ENCODE data around the gene CMTM2. TPM values are rescaled to one million over a fixed set of nuclear protein-coding genes. Genes with fewer than 3 reads are reported as not detected.
A peak's percentile ranks its signal among the peaks of the same experiment; 100 is the strongest.

The CMTM2 gene
- total and polyA plus RNA-seq, 2 donors, result 0.94 to 1.3 TPM

DNA sequence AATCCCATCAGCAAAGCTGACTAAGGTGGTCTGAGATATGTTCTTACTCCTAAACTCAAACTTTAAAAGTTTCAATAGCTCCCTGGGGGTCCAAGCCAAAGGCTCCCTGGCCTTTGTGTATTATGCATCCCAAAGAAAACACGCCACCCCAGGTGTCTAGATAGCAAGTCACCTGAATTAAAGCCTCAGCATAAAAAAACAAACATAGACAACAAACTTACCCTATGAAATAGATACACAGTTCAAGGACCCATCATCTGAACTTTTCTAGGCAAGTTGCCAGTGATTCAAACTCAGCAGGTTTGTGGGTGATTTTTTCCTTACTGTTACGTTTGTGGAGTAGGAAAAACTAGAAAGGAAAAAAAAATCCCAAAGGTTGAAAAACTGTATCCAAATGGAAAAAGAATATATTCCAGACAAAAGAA, 37.8 kb downstream of the CMTM2 start:
- H3K9me3 ChIP-seq (ENCODE audit: control insufficient read depth in 2 of 2, insufficient read depth in 1 of 2, low read length in 1 of 2), result peaks cover 0 to 1% of the 10 kb centered on the region in 2 donors
- H3K4me1 ChIP-seq (ENCODE audit: control insufficient read depth in 2 of 2, insufficient read depth in 2 of 2, low read length in 2 of 2), result peaks cover 0 to 7% of the 10 kb centered on the region in 2 donors
- no peak for DNase-seq (ENCODE audit: low read depth in 6 of 9, low spot score in 9 of 9)
- H3K4me3 ChIP-seq (ENCODE audit: low read length in 2 of 2), result no peak overlapping the region
- H3K36me3 ChIP-seq (ENCODE audit: control insufficient read depth in 2 of 2, insufficient read depth in 2 of 2, low read length in 1 of 2), result peaks cover 21 to 25% of the 10 kb centered on the region in 2 donors
- H3K27me3 ChIP-seq (ENCODE audit: control insufficient read depth in 2 of 2, insufficient read depth in 1 of 2, low read length in 1 of 2), result no peaks in the 10 kb centered on the region
- 88% methylated on average over 2 of the region's 2 CpGs for WGBS
- H3K27ac ChIP-seq (ENCODE audit: low read depth in 1 of 2, low read length in 1 of 2), result no peak overlapping the region

- H3K4me1 ChIP-seq (ENCODE audit: control insufficient read depth in 2 of 2, insufficient read depth in 2 of 2, low read length in 2 of 2), result peaks cover 0 to 7% of the 10 kb centered on the region in 2 donors
- WGBS, result 89% methylated on average over 7 of the region's 7 CpGs
- DNase-seq (ENCODE audit: low read depth in 6 of 9, low spot score in 9 of 9), result no peak
- peaks cover 0 to 1% of the 10 kb centered on the region in 2 donors for H3K9me3 ChIP-seq (ENCODE audit: control insufficient read depth in 2 of 2, insufficient read depth in 1 of 2, low read length in 1 of 2)
- no peak overlapping the region for H3K4me3 ChIP-seq (ENCODE audit: low read length in 2 of 2)
- H3K27me3 ChIP-seq (ENCODE audit: control insufficient read depth in 2 of 2, insufficient read depth in 1 of 2, low read length in 1 of 2), result no peaks in the 10 kb centered on the region
- peaks cover 14 to 18% of the 10 kb centered on the region in 2 donors for H3K36me3 ChIP-seq (ENCODE audit: control insufficient read depth in 2 of 2, insufficient read depth in 2 of 2, low read length in 1 of 2)
- no peak overlapping the region for H3K27ac ChIP-seq (ENCODE audit: low read depth in 1 of 2, low read length in 1 of 2)
Measured at GRCh38 chr16:66617728-66618127, 38.5 kb downstream of the CMTM2 start.

DNA sequence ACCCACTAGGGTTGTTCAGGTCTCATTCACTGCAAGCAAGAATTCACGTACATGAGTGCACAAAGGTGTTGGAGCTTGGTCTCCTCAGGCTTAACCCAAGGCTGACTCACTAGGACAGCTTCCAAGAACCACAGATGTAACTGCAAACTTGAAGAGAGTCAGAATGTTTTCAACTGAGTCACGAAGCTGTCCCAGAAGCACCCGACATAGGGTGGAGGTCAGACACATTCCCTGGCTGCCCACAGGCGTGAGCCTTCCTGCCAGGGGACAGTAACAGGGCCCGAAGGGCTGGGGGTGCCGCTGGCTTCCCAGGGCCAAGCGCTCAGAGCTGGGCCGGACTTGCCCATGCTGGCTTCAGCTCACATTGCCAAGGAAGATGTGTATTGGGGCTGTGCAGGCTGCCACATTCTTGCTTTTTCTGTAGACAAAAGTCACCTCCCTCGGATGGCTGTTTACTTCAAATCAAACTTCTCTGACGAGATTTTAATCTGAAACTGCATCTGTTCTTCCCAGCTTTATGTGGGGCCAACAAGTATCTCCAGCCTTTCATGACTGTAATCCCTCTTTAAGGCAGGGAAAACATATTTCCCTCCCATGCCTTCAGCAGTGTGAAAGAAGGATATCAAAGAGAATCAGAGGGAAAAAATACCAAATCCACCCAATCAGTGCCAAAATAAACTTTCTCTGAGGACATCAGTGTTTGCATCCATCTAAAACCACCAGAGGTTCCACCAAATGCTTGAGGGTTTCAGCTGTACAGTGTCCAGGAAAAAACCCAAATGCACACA, 39.5 kb downstream of the CMTM2 start:
- no peaks in the 10 kb centered on the region for H3K27me3 ChIP-seq (ENCODE audit: control insufficient read depth in 2 of 2, insufficient read depth in 1 of 2, low read length in 1 of 2)
- H3K27ac ChIP-seq (ENCODE audit: low read depth in 1 of 2, low read length in 1 of 2), result peak overlapping the region in 1 of 2 donors; percentile 3
- H3K9me3 ChIP-seq (ENCODE audit: control insufficient read depth in 2 of 2, insufficient read depth in 1 of 2, low read length in 1 of 2), result no peaks in the 10 kb centered on the region
- peaks cover 7 to 9% of the 10 kb centered on the region in 2 donors for H3K36me3 ChIP-seq (ENCODE audit: control insufficient read depth in 2 of 2, insufficient read depth in 2 of 2, low read length in 1 of 2)
- no peak for DNase-seq (ENCODE audit: low read depth in 6 of 9, low spot score in 9 of 9)
- H3K4me1 ChIP-seq (ENCODE audit: control insufficient read depth in 2 of 2, insufficient read depth in 2 of 2, low read length in 2 of 2), result peaks cover 0 to 13% of the 10 kb centered on the region in 2 donors
- 92% methylated on average over 10 of the region's 10 CpGs for WGBS
- no peak overlapping the region for H3K4me3 ChIP-seq (ENCODE audit: low read length in 2 of 2)

GRCh38 chr16:66619534-66620428, 40.5 kb downstream of the CMTM2 start:
- Histone ChIP-seq H3K36me3 (ENCODE audit: control insufficient read depth in 2 of 2, insufficient read depth in 2 of 2, low read length in 1 of 2) (peaks cover 0 to under 1% of the 10 kb centered on the region in 2 donors), H3K27me3 (ENCODE audit: control insufficient read depth in 2 of 2, insufficient read depth in 1 of 2, low read length in 1 of 2) (no peaks in the 10 kb centered on the region), H3K4me3 (ENCODE audit: low read length in 2 of 2) (no peak overlapping the region), H3K27ac (ENCODE audit: low read depth in 1 of 2, low read length in 1 of 2) (peak overlapping the region in 1 of 2 donors; percentile 17), H3K4me1 (ENCODE audit: control insufficient read depth in 2 of 2, insufficient read depth in 2 of 2, low read length in 2 of 2) (peaks cover 0 to 13% of the 10 kb centered on the region in 2 donors), H3K9me3 (ENCODE audit: control insufficient read depth in 2 of 2, insufficient read depth in 1 of 2, low read length in 1 of 2) (no peaks in the 10 kb centered on the region)
- 89% methylated on average over 12 of the region's 12 CpGs for WGBS
- DNase-seq (ENCODE audit: low read depth in 6 of 9, low spot score in 9 of 9), result no peak

GRCh38 chr16:66620429-66620795, 41.1 kb downstream of the CMTM2 start:
- no peaks in the 10 kb centered on the region for H3K27me3 ChIP-seq (ENCODE audit: control insufficient read depth in 2 of 2, insufficient read depth in 1 of 2, low read length in 1 of 2)
- no peak for DNase-seq (ENCODE audit: low read depth in 6 of 9, low spot score in 9 of 9)
- peak overlapping the region in 1 of 2 donors; percentile 17 for H3K27ac ChIP-seq (ENCODE audit: low read depth in 1 of 2, low read length in 1 of 2)
- H3K4me1 ChIP-seq (ENCODE audit: control insufficient read depth in 2 of 2, insufficient read depth in 2 of 2, low read length in 2 of 2), result peaks cover 0 to 13% of the 10 kb centered on the region in 2 donors
- no peaks in the 10 kb centered on the region for H3K9me3 ChIP-seq (ENCODE audit: control insufficient read depth in 2 of 2, insufficient read depth in 1 of 2, low read length in 1 of 2)
- no peak overlapping the region for H3K4me3 ChIP-seq (ENCODE audit: low read length in 2 of 2)
- 97% methylated on average over 8 of the region's 8 CpGs for WGBS
- no peaks in the 10 kb centered on the region for H3K36me3 ChIP-seq (ENCODE audit: control insufficient read depth in 2 of 2, insufficient read depth in 2 of 2, low read length in 1 of 2)

DNA sequence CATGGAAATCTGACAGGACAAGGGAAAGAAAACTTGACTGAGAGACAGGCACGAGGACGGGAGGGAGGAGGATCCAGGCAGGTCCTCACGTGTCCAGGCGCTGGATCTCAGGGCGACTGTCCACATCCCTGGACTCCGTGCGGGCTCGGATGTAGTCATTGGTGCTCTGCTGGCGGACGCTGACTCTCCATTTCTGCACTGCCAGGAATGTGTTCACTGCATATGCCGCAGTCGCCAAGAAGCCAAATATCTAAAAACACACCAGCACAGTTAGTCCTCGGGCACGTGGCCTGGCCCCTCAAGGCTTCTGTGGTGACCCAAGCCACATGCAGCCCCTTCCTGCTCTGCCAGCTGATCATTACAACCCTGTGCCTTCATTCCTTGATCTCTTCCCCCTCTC, 42.7 kb downstream of the CMTM2 start:
- WGBS, result 94% methylated on average over 14 of the region's 14 CpGs
- peaks cover 0 to 13% of the 10 kb centered on the region in 2 donors for H3K4me1 ChIP-seq (ENCODE audit: control insufficient read depth in 2 of 2, insufficient read depth in 2 of 2, low read length in 2 of 2)
- no peaks in the 10 kb centered on the region for H3K27me3 ChIP-seq (ENCODE audit: control insufficient read depth in 2 of 2, insufficient read depth in 1 of 2, low read length in 1 of 2)
- H3K27ac ChIP-seq (ENCODE audit: low read depth in 1 of 2, low read length in 1 of 2), result no peak overlapping the region
- no peaks in the 10 kb centered on the region for H3K9me3 ChIP-seq (ENCODE audit: control insufficient read depth in 2 of 2, insufficient read depth in 1 of 2, low read length in 1 of 2)
- H3K36me3 ChIP-seq (ENCODE audit: control insufficient read depth in 2 of 2, insufficient read depth in 2 of 2, low read length in 1 of 2), result no peaks in the 10 kb centered on the region
- no peak overlapping the region for H3K4me3 ChIP-seq (ENCODE audit: low read length in 2 of 2)
- no peak for DNase-seq (ENCODE audit: low read depth in 6 of 9, low spot score in 9 of 9)

DNA sequence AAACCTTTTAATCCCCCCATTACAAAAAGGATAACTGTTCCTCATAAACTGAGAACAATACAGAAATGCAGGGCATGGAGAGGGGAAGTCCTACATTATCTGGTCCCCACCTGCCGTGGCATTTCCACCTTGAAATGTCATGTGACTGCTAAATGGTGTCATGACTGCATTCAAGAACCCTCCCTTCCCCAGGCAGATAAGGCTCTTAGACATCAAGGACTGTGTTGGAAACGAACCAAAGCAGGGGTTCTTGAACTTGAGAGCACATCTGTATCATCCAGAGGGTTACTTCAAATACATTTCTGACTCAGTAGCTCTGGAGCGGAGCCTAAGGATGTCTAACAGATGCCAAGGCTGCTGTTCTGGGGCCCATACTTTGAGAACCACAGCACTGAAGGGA, 43.6 kb downstream of the CMTM2 start:
- H3K9me3 ChIP-seq (ENCODE audit: control insufficient read depth in 2 of 2, insufficient read depth in 1 of 2, low read length in 1 of 2), result no peaks in the 10 kb centered on the region
- no peak for DNase-seq (ENCODE audit: low read depth in 6 of 9, low spot score in 9 of 9)
- no peaks in the 10 kb centered on the region for H3K27me3 ChIP-seq (ENCODE audit: control insufficient read depth in 2 of 2, insufficient read depth in 1 of 2, low read length in 1 of 2)
- no peaks in the 10 kb centered on the region for H3K36me3 ChIP-seq (ENCODE audit: control insufficient read depth in 2 of 2, insufficient read depth in 2 of 2, low read length in 1 of 2)
- WGBS, result 84% methylated on average over 3 of the region's 3 CpGs
- no peak overlapping the region for H3K4me3 ChIP-seq (ENCODE audit: low read length in 2 of 2)
- peaks cover 0 to 11% of the 10 kb centered on the region in 2 donors for H3K4me1 ChIP-seq (ENCODE audit: control insufficient read depth in 2 of 2, insufficient read depth in 2 of 2, low read length in 2 of 2)
- H3K27ac ChIP-seq (ENCODE audit: low read depth in 1 of 2, low read length in 1 of 2), result no peak overlapping the region

GRCh38 chr16:66623755-66624154, 44.5 kb downstream of the CMTM2 start:
- DNase-seq (ENCODE audit: low read depth in 6 of 9, low spot score in 9 of 9), result no peak
- no peaks in the 10 kb centered on the region for H3K36me3 ChIP-seq (ENCODE audit: control insufficient read depth in 2 of 2, insufficient read depth in 2 of 2, low read length in 1 of 2)
- H3K9me3 ChIP-seq (ENCODE audit: control insufficient read depth in 2 of 2, insufficient read depth in 1 of 2, low read length in 1 of 2), result no peaks in the 10 kb centered on the region
- no peak overlapping the region for H3K27ac ChIP-seq (ENCODE audit: low read depth in 1 of 2, low read length in 1 of 2)
- no peaks in the 10 kb centered on the region for H3K27me3 ChIP-seq (ENCODE audit: control insufficient read depth in 2 of 2, insufficient read depth in 1 of 2, low read length in 1 of 2)
- H3K4me3 ChIP-seq (ENCODE audit: low read length in 2 of 2), result no peak overlapping the region
- WGBS, result 96% methylated on average over 3 of the region's 3 CpGs
- peaks cover 0 to 10% of the 10 kb centered on the region in 2 donors for H3K4me1 ChIP-seq (ENCODE audit: control insufficient read depth in 2 of 2, insufficient read depth in 2 of 2, low read length in 2 of 2)
